ENCODE data around the gene CLEC10A.

Gene CLEC10A

DNA sequence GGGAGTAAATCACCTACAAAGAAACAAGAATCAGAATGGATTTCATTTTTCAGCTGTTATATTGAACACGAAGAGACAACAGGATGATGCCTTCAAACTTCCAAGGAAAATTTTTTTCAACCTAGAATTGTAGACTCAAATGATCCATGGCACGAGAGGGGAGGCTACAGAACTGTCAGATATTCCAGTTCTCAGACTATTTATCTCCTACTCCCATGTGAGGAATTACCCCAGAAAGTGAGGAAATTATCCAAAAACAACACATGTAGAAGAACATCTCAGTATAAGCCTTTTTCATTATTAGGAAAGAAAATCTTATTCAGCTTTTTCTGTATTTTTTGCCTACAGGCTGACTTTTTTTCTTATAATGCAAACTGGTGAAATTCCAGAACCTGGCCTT lies 40.1 kb upstream of the CLEC10A start:
- TF ChIP-seq TSHZ2 (CRISPR knock-in tag; IDR thresholded peaks at IDR 0.05) (no peak), ZFP3 (CRISPR knock-in tag; IDR thresholded peaks at IDR 0.05) (no peak), ARNTL (CRISPR knock-in tag; IDR thresholded peaks at IDR 0.05; ENCODE audit: borderline replicate concordance, low read depth) (no peak), CSDC2 (CRISPR knock-in tag; IDR thresholded peaks at IDR 0.05) (no peak)
- no peak for ATAC-seq

GRCh38 chr17:7119314-7119713 lies 39.3 kb upstream of the CLEC10A start:
- TF ChIP-seq RARB (CRISPR knock-in tag; IDR thresholded peaks at IDR 0.05), result no peak
- no peak for ATAC-seq

GRCh38 chr17:7114875-7115614 lies 35.0 kb upstream of the CLEC10A start:
- TF ChIP-seq ISL1 (CRISPR knock-in tag; IDR thresholded peaks at IDR 0.05) (no peak), PPARA (CRISPR knock-in tag; IDR thresholded peaks at IDR 0.05; ENCODE audit: borderline replicate concordance) (no peak), PATZ1 (CRISPR knock-in tag; IDR thresholded peaks at IDR 0.05; ENCODE audit: borderline replicate concordance) (no peak)
- ATAC-seq, result no peak

- TF ChIP-seq, protein P1, sequence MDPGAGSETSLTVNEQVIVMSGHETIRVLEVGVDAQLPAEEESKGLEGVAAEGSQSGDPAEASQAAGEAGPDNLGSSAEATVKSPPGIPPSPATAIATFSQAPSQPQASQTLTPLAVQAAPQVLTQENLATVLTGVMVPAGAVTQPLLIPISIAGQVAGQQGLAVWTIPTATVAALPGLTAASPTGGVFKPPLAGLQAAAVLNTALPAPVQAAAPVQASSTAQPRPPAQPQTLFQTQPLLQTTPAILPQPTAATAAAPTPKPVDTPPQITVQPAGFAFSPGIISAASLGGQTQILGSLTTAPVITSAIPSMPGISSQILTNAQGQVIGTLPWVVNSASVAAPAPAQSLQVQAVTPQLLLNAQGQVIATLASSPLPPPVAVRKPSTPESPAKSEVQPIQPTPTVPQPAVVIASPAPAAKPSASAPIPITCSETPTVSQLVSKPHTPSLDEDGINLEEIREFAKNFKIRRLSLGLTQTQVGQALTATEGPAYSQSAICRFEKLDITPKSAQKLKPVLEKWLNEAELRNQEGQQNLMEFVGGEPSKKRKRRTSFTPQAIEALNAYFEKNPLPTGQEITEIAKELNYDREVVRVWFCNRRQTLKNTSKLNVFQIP (CRISPR knock-in tag; IDR thresholded peaks at IDR 0.05; ENCODE audit: borderline replicate concordance, low read depth), result no peak
- TF ChIP-seq, protein P2, sequence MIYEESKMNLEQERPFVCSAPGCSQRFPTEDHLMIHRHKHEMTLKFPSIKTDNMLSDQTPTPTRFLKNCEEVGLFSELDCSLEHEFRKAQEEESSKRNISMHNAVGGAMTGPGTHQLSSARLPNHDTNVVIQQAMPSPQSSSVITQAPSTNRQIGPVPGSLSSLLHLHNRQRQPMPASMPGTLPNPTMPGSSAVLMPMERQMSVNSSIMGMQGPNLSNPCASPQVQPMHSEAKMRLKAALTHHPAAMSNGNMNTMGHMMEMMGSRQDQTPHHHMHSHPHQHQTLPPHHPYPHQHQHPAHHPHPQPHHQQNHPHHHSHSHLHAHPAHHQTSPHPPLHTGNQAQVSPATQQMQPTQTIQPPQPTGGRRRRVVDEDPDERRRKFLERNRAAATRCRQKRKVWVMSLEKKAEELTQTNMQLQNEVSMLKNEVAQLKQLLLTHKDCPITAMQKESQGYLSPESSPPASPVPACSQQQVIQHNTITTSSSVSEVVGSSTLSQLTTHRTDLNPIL (CRISPR knock-in tag; IDR thresholded peaks at IDR 0.05; ENCODE audit: low read depth), result no peak
- TF ChIP-seq PPARA (CRISPR knock-in tag; IDR thresholded peaks at IDR 0.05; ENCODE audit: borderline replicate concordance) (no peak), SNAI2 (CRISPR knock-in tag; IDR thresholded peaks at IDR 0.05) (no peak), CSDC2 (CRISPR knock-in tag; IDR thresholded peaks at IDR 0.05) (no peak), ZNF8 (CRISPR knock-in tag; IDR thresholded peaks at IDR 0.05) (no peak), TCF4 (CRISPR knock-in tag; IDR thresholded peaks at IDR 0.05; ENCODE audit: borderline replicate concordance) (no peak), OSR1 (CRISPR knock-in tag; IDR thresholded peaks at IDR 0.05) (no peak), ZNF565 (CRISPR knock-in tag; conservative IDR thresholded peaks at IDR 0.05; ENCODE audit: low read depth) (no peak), ISL1 (CRISPR knock-in tag; IDR thresholded peaks at IDR 0.05) (no peak), ZFP30 (CRISPR knock-in tag; IDR thresholded peaks at IDR 0.05) (no peak), ARNTL (CRISPR knock-in tag; IDR thresholded peaks at IDR 0.05; ENCODE audit: borderline replicate concordance, low read depth) (no peak), BACH2 (CRISPR knock-in tag; IDR thresholded peaks at IDR 0.05; ENCODE audit: borderline replicate concordance) (no peak), ZC3H10 (CRISPR knock-in tag; IDR thresholded peaks at IDR 0.05) (no peak), TSHZ2 (CRISPR knock-in tag; IDR thresholded peaks at IDR 0.05) (no peak), GLIS3 (CRISPR knock-in tag; IDR thresholded peaks at IDR 0.05) (no peak), ZNF70 (CRISPR knock-in tag; IDR thresholded peaks at IDR 0.05) (no peak), CSRNP3 (CRISPR knock-in tag; IDR thresholded peaks at IDR 0.05) (no peak), ESRRG (CRISPR knock-in tag; IDR thresholded peaks at IDR 0.05) (no peak), ZFP3 (CRISPR knock-in tag; IDR thresholded peaks at IDR 0.05) (no peak)
- no peak for ATAC-seq
Observed at GRCh38 chr17:7114241-7114874, 34.3 kb upstream of the CLEC10A start, which contains the start of gene ASGR2. ASGR2 (minus strand) TSS chr17:7114822; CDS start chr17:7114240, 582 bp downstream.

All from SK-N-SH treated with all-trans-retinoic acid at 6 μM for 48 hours (cell line).